AG04449 (cell line): ENCODE results near the gene LRRC46.

Source experiments
- CTCF ChIA-PET: fragments of 350-600 bp; formaldehyde crosslinking; extraction: SDS; loops from one replicate; lab custom pipeline; 2021; ENCODE audit warnings: antibody characterized with exemption; lab: Yijun Ruan, JAX
- POLR2A ChIA-PET: fragments of 400-600, 350-600 bp; formaldehyde crosslinking; extraction: SDS; loops from one replicate; lab custom pipeline; 2020; ENCODE audit warnings: antibody characterized with exemption, inconsistent platforms; lab: Yijun Ruan, JAX
- DNase-seq: peaks from one replicate; pipeline ENCODE4 v3.0.0-alpha.2; 2010; ENCODE audit warnings: low read depth, low spot score
- H3K4me3 ChIP-seq: 2 replicates; pipeline ENCODE4 v1.5.1; 2011; ENCODE audit warnings: low read depth, mild to moderate bottlenecking, control low read depth, low read length
- TF ChIP-seq, protein P1 (sequence below): IDR thresholded peaks from one replicate; pipeline ENCODE4 v1.5.1; 2011; ENCODE audit warnings: mild to moderate bottlenecking, moderate library complexity, low read length, control low read depth, inconsistent platforms; ENCODE audit not compliant: insufficient read depth; ENCODE audit errors: missing control alignments

The LRRC46 gene

DNA sequence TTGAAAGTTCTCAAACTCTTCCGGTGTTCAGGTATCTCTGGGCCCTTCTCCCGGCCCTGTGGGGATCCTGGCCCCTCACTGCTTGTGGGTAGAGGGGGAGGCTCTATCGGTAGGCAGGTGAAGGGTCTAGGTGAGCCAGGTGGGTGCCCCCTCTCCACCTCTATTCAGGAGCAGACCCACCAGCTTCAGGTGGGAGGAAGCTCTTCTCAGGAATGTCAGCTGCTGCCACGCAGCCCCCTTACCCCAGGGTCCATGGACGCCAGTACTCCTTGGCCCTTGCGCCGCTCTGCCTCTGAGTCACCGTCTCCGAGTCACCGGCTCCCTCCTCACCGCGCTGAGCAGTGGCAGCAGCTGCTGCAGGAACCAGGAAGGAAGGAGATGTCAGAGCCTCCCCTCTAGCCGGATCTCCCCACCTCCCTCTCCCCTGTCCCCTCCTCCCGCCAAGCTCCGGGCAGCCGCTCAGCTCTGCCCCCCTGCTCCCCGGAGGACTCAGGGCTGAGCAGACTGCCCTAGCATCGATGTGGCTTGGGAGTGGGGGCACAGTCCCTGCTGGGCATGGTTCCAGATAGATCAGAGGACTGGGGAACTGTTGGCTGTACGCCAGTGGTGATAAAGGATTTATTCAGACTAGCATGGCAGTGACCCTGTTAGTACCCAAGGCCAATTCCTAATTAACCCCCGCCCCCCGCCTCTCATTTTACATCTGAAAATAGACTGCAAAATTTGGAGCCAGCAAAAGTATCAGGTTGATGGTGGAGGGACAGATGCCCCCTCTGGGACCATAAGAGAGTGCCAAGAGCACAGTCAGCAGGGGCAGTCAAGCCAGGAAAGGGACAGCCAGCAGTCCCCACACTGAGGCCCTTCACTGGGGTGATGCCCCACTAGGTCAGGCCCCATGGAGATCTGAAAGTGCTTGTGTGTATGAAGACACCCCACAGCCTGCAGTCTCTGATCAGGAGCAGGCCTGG is 9.8 kb upstream of the LRRC46 start, which contains the start of gene OSBPL7:
Gene OSBPL7 (minus strand): TSS at position 371 of the 968 bp plus-strand sequence. CDS start 1,516 bp downstream, outside the sequence.
- POLR2A ChIA-PET = interaction anchor here (1.3 kb wide), 1 partner anchor 9 kb away, joined by 15 read pairs; the partner anchor contains the start of genes LRRC46 and MRPL10
- H3K4me3 ChIP-seq = peak within 1 kb of the TSS; percentile 87
- CTCF ChIA-PET = interaction anchor here (0.8 to 3.1 kb wide), 7 partner anchors 9 to 197 kb away, joined by 3 to 23 read pairs (median 3); partner anchors contain the start of genes LRRC46 and MRPL10
- TF ChIP-seq, protein P1, sequence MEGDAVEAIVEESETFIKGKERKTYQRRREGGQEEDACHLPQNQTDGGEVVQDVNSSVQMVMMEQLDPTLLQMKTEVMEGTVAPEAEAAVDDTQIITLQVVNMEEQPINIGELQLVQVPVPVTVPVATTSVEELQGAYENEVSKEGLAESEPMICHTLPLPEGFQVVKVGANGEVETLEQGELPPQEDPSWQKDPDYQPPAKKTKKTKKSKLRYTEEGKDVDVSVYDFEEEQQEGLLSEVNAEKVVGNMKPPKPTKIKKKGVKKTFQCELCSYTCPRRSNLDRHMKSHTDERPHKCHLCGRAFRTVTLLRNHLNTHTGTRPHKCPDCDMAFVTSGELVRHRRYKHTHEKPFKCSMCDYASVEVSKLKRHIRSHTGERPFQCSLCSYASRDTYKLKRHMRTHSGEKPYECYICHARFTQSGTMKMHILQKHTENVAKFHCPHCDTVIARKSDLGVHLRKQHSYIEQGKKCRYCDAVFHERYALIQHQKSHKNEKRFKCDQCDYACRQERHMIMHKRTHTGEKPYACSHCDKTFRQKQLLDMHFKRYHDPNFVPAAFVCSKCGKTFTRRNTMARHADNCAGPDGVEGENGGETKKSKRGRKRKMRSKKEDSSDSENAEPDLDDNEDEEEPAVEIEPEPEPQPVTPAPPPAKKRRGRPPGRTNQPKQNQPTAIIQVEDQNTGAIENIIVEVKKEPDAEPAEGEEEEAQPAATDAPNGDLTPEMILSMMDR = peak; percentile 48
- DNase-seq = peak; percentile 36

DNA sequence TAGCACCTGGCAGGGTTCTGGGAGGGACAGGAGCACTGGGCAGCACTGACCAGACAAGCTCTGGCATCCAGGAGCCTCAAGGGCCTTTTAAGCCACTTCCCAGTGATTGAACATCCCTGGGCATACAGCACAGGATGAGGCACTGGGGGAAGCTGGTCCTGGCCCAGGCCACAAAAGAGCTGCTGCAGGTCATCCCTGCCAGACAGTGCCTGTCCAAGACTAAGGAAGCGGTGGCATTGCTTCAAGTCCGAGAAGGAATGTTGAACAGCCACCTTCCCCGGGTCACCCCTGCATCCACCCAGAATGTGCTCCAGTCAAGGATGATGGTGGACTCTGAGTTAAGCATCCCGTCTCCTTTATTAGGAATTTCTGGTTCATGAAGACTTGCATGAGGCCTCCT is 8.7 kb upstream of the LRRC46 start:
- TF ChIP-seq, protein P1 = no peak
- H3K4me3 ChIP-seq = no peak overlapping the region
- CTCF ChIA-PET = interaction anchor here (1.2 to 3.1 kb wide), 5 partner anchors 8 to 69 kb away, joined by 3 to 23 read pairs (median 5); partner anchors contain the start of genes LRRC46 and MRPL10
- no peak for DNase-seq
- POLR2A ChIA-PET = no interaction called here

DNA sequence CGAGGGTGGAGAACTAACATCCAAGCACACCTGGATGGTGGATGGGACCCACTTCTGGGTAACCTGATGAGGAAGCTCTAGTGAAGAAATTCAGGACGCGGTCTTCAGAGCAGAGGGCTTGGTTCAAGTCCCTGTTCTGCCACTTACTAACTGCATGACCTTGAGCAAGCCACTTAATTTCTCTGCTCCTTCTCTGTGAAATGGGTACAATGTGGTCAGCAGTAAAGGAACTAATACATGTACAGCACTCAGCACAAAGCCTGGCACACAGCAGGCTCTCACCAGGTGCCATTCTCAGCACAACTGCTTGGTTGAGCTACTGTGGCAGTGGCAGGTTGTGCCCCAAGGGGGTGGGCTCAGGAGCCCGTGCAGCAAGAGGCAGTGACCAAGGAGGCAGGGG is 8.0 kb upstream of the LRRC46 start:
- DNase-seq = no peak
- CTCF ChIA-PET = interaction anchor here (1.3 to 3.1 kb wide), 3 partner anchors 7 to 68 kb away, joined by 3 to 23 read pairs (median 3); partner anchors contain the start of genes LRRC46 and MRPL10
- H3K4me3 ChIP-seq = no peak overlapping the region
- TF ChIP-seq, protein P1 = no peak
- POLR2A ChIA-PET = no interaction called here

DNA sequence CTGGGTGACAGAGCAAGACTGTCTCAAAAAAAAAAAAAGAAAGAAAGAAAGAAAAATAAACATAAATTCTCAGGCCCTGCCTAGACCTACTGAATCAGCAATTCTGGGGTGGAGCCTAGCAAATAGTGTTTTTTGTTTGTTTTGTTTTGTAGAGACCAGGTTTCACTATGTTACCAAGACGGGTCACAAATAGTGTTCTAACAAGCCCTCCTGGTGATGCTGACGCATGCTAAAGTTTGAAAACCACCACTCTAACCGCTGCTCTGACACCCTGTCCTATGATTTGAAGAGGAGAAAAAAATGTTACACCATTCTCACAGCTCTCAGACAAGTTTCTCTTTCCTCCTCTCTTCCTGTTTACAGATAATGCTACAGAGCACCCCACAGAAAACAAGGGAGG is 1.6 kb upstream of the LRRC46 start:
- H3K4me3 ChIP-seq = no peak overlapping the region
- TF ChIP-seq, protein P1 = no peak
- ChIA-PET CTCF (interaction anchor here (1.6 to 2.8 kb wide), 3 partner anchors 8 to 61 kb away, joined by 5 to 34 read pairs (median 23); partner anchors contain the start of genes OSBPL7 and SCRN2), POLR2A (no interaction called here)
- DNase-seq = no peak

DNA sequence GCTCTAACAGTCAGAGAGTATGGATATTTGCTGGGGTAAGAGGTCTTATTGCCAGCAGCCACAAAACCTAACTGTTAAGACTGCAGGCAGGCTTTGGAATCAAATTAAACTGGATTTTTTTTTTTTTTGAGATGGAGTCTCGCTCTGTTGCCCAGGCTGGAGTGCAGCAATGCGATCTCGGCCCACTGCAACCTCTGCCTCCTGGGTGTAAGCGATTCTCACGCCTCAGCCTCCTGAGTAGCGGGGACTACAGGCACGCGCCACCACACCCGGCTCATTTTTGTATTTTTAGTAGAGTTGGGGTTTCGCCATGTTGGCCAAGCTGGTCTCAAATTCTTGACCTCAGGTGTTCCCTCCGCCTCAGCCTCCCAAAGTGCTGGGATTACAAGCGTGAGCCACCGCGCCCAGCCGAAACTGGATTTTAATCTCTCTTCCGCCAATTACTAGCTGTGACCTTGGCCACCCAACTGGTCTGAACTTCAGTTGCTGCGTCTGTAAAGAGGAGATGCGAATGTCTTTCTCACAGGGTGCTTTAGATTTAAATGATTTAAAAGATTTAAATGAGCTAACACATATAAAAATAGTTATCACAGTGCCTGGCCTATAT is 971 bp upstream of the LRRC46 start:
- peak overlapping the region; percentile 64 for H3K4me3 ChIP-seq
- DNase-seq = no peak
- TF ChIP-seq, protein P1 = no peak
- CTCF ChIA-PET = interaction anchor here (0.7 to 2.8 kb wide), 10 partner anchors 8 to 167 kb away, joined by 3 to 34 read pairs (median 5); partner anchors contain the start of genes OSBPL7 and SCRN2
- POLR2A ChIA-PET = interaction anchor here (1.3 to 1.7 kb wide), 2 partner anchors 9 to 54 kb away, joined by 3 to 15 read pairs; partner anchors contain the start of gene OSBPL7
